T-helper 1 cell treated with Interleukin-12 subunit alpha and Interleukin-12 subunit beta and Interleukin-4 antibody, amounts not matched to agents 30 ng/mL and 1 ng/mL, for 36 hours (primary cell): ENCODE data around the gene GREB1L. TPM values are rescaled to one million over a fixed set of nuclear protein-coding genes. Genes with fewer than 3 reads are reported as not detected.

Experiments
- intact Hi-C: fragments of 100-400 bp; cut with micrococcal nuclease; formaldehyde crosslinking; loops from one replicate; pipeline ENCODE4 v1.15.1; 2024
- total RNA-seq: library from RNA; stranded (reverse); gene quantifications from 2 replicates; pipeline ENCODE4 v1.2.3, GENCODE V29; 2022

Gene GREB1L
- total RNA-seq, 1 donor from 2014 or later = not detected

GRCh38 chr18:21538230-21538629 lies 296.2 kb downstream of the GREB1L start:
- intact Hi-C loops = no loop called here

GRCh38 chr18:21546423-21546822 lies 304.4 kb downstream of the GREB1L start:
- intact Hi-C loops = no loop called here

- intact Hi-C loops = no loop called here
Measured at GRCh38 chr18:21548647-21549046, 306.6 kb downstream of the GREB1L start.

GRCh38 chr18:21550510-21550970 lies 308.5 kb downstream of the GREB1L start:
- intact Hi-C loops = no loop called here

GRCh38 chr18:21557607-21558253 lies 315.7 kb downstream of the GREB1L start:
- intact Hi-C loops = no loop called here

- intact Hi-C loops = no loop called here
Measured at GRCh38 chr18:21559195-21559594, 317.2 kb downstream of the GREB1L start.

GRCh38 chr18:21571772-21572171 lies 329.7 kb downstream of the GREB1L start:
- intact Hi-C loops = no loop called here

Other genes with a start within 250 kb of the GREB1L start
- 66.2 and 67.9 TPM in 2 replicates for gene ROCK1, start 130.4 kb upstream of the GREB1L start, total RNA-seq